ENCODE data around the gene LLGL2. TPM values are rescaled to one million over a fixed set of nuclear protein-coding genes. Genes with fewer than 3 reads are reported as not detected.

LLGL2 gene
- total RNA-seq, 1 donor from 2014 or later, result 14.8 TPM

GRCh38 chr17:75531721-75532072, 6.2 kb downstream of the LLGL2 start:
- peaks cover 1% of the 10 kb centered on the region for H3K4me1 Mint-ChIP-seq (ENCODE audit: low read depth, unreplicated experiment)
- H3K27ac Mint-ChIP-seq (ENCODE audit: unreplicated experiment), result no peak overlapping the region
- no peak overlapping the region for H3K27ac ChIP-seq (ENCODE audit: low read depth, low read length)
- no peaks in the 10 kb centered on the region for H3K36me3 ChIP-seq (ENCODE audit: insufficient read depth, low read length)
- H3K4me2 ChIP-seq (ENCODE audit: low read length), result no peak overlapping the region
- FAIRE-seq, result no peak
- no peaks in the 10 kb centered on the region for H3K9me3 Mint-ChIP-seq (ENCODE audit: unreplicated experiment)
- no peak for TF ChIP-seq EZH2 (IDR thresholded peaks at IDR 0.05; ENCODE audit: insufficient read depth, low read length)
- TF ChIP-seq, protein P1, sequence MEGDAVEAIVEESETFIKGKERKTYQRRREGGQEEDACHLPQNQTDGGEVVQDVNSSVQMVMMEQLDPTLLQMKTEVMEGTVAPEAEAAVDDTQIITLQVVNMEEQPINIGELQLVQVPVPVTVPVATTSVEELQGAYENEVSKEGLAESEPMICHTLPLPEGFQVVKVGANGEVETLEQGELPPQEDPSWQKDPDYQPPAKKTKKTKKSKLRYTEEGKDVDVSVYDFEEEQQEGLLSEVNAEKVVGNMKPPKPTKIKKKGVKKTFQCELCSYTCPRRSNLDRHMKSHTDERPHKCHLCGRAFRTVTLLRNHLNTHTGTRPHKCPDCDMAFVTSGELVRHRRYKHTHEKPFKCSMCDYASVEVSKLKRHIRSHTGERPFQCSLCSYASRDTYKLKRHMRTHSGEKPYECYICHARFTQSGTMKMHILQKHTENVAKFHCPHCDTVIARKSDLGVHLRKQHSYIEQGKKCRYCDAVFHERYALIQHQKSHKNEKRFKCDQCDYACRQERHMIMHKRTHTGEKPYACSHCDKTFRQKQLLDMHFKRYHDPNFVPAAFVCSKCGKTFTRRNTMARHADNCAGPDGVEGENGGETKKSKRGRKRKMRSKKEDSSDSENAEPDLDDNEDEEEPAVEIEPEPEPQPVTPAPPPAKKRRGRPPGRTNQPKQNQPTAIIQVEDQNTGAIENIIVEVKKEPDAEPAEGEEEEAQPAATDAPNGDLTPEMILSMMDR (IDR thresholded peaks at IDR 0.05; ENCODE audit: insufficient read depth, low read depth, low read length), result no peak
- H3K27me3 Mint-ChIP-seq (ENCODE audit: low read depth, unreplicated experiment), result peaks cover 5% of the 10 kb centered on the region
- no peak overlapping the region for H3K4me3 Mint-ChIP-seq (ENCODE audit: unreplicated experiment)
- H3K9ac ChIP-seq (ENCODE audit: low read length), result no peak overlapping the region
- H2AFZ ChIP-seq (ENCODE audit: low read depth, low read length), result no peak overlapping the region
- H3K36me3 Mint-ChIP-seq (ENCODE audit: low read depth, unreplicated experiment), result peaks cover 1% of the 10 kb centered on the region
- no peaks in the 10 kb centered on the region for H4K20me1 ChIP-seq (ENCODE audit: insufficient read depth, low read length)
- H3K4me1 ChIP-seq (ENCODE audit: insufficient read depth, low read length), result no peaks in the 10 kb centered on the region
- no peak overlapping the region for H3K4me3 ChIP-seq (ENCODE audit: insufficient read depth, low read depth, low read length)
- no peaks in the 10 kb centered on the region for H3K79me2 ChIP-seq (ENCODE audit: insufficient read depth, low read length)
- no peak for DNase-seq (ENCODE audit: low read depth)
- H3K27me3 ChIP-seq (ENCODE audit: insufficient read depth, low read length), result peaks cover 4% of the 10 kb centered on the region
- no peaks in the 10 kb centered on the region for H3K9me3 ChIP-seq (ENCODE audit: insufficient read depth, low read depth, low read length)

GRCh38 chr17:75535119-75535537, 9.6 kb downstream of the LLGL2 start:
- no peaks in the 10 kb centered on the region for H3K4me1 ChIP-seq (ENCODE audit: insufficient read depth, low read length)
- H3K4me2 ChIP-seq (ENCODE audit: low read length), result no peak overlapping the region
- no peak for TF ChIP-seq EZH2 (IDR thresholded peaks at IDR 0.05; ENCODE audit: insufficient read depth, low read length)
- TF ChIP-seq, protein P1 (IDR thresholded peaks at IDR 0.05; ENCODE audit: insufficient read depth, low read depth, low read length), result no peak
- no peak for DNase-seq (ENCODE audit: low read depth)
- no peaks in the 10 kb centered on the region for H3K27me3 ChIP-seq (ENCODE audit: insufficient read depth, low read length)
- no peak overlapping the region for H3K27ac Mint-ChIP-seq (ENCODE audit: unreplicated experiment)
- no peak for FAIRE-seq
- H3K36me3 Mint-ChIP-seq (ENCODE audit: low read depth, unreplicated experiment), result peaks cover 1% of the 10 kb centered on the region
- H3K79me2 ChIP-seq (ENCODE audit: insufficient read depth, low read length), result no peaks in the 10 kb centered on the region
- H3K9me3 ChIP-seq (ENCODE audit: insufficient read depth, low read depth, low read length), result no peaks in the 10 kb centered on the region
- no peak overlapping the region for H3K4me3 Mint-ChIP-seq (ENCODE audit: unreplicated experiment)
- no peak overlapping the region for H3K27ac ChIP-seq (ENCODE audit: low read depth, low read length)
- H3K27me3 Mint-ChIP-seq (ENCODE audit: low read depth, unreplicated experiment), result peaks cover 3% of the 10 kb centered on the region
- H2AFZ ChIP-seq (ENCODE audit: low read depth, low read length), result no peak overlapping the region
- H3K4me3 ChIP-seq (ENCODE audit: insufficient read depth, low read depth, low read length), result no peak overlapping the region
- no peaks in the 10 kb centered on the region for H3K36me3 ChIP-seq (ENCODE audit: insufficient read depth, low read length)
- peaks cover 1% of the 10 kb centered on the region for H3K4me1 Mint-ChIP-seq (ENCODE audit: low read depth, unreplicated experiment)
- no peaks in the 10 kb centered on the region for H4K20me1 ChIP-seq (ENCODE audit: insufficient read depth, low read length)
- no peak overlapping the region for H3K9ac ChIP-seq (ENCODE audit: low read length)
- no peaks in the 10 kb centered on the region for H3K9me3 Mint-ChIP-seq (ENCODE audit: unreplicated experiment)

DNA sequence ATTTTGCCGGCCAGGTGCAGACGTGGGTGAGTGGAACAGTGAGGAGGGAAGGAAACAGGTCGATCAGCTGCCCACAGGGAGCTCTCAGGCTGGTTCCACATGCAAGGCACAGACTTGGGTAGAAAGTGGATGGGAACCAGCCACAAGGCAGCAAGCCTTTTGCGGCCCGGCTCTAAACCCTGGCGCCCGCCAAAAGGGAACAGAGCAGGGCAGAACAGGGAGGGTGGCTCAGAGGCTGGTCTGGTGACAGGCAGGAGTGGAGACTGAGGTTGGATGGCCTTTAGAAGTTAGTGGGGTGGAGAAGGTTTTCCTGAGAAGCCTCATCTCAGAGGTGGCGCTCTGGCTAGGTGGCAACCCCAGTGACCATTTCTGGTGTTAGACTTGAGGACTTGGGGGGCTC, 10.4 kb downstream of the LLGL2 start:
- DNase-seq (ENCODE audit: low read depth) (no peak), FAIRE-seq (no peak)
- no peak for TF ChIP-seq EZH2 (IDR thresholded peaks at IDR 0.05; ENCODE audit: insufficient read depth, low read length)
- TF ChIP-seq, protein P1 (IDR thresholded peaks at IDR 0.05; ENCODE audit: insufficient read depth, low read depth, low read length), result no peak
- H3K4me1 ChIP-seq (ENCODE audit: insufficient read depth, low read length), result no peaks in the 10 kb centered on the region
- no peak overlapping the region for H3K4me3 Mint-ChIP-seq (ENCODE audit: unreplicated experiment)
- no peak overlapping the region for H3K27ac ChIP-seq (ENCODE audit: low read depth, low read length)
- no peak overlapping the region for H3K27ac Mint-ChIP-seq (ENCODE audit: unreplicated experiment)
- H3K36me3 ChIP-seq (ENCODE audit: insufficient read depth, low read length), result no peaks in the 10 kb centered on the region
- H3K9me3 ChIP-seq (ENCODE audit: insufficient read depth, low read depth, low read length), result no peaks in the 10 kb centered on the region
- peaks cover 1% of the 10 kb centered on the region for H3K36me3 Mint-ChIP-seq (ENCODE audit: low read depth, unreplicated experiment)
- no peaks in the 10 kb centered on the region for H3K9me3 Mint-ChIP-seq (ENCODE audit: unreplicated experiment)
- H3K4me3 ChIP-seq (ENCODE audit: insufficient read depth, low read depth, low read length), result no peak overlapping the region
- no peaks in the 10 kb centered on the region for H4K20me1 ChIP-seq (ENCODE audit: insufficient read depth, low read length)
- no peak overlapping the region for H3K4me2 ChIP-seq (ENCODE audit: low read length)
- no peaks in the 10 kb centered on the region for H3K79me2 ChIP-seq (ENCODE audit: insufficient read depth, low read length)
- peaks cover 3% of the 10 kb centered on the region for H3K27me3 Mint-ChIP-seq (ENCODE audit: low read depth, unreplicated experiment)
- no peak overlapping the region for H3K9ac ChIP-seq (ENCODE audit: low read length)
- peaks cover 5% of the 10 kb centered on the region for H3K4me1 Mint-ChIP-seq (ENCODE audit: low read depth, unreplicated experiment)
- H2AFZ ChIP-seq (ENCODE audit: low read depth, low read length), result no peak overlapping the region
- no peaks in the 10 kb centered on the region for H3K27me3 ChIP-seq (ENCODE audit: insufficient read depth, low read length)

Data from astrocyte (in vitro differentiated cells and primary cell).